Mesothelial cell of epicardium (in vitro differentiated cells): ENCODE data around the gene HNRNPA3. TPM values are rescaled to one million over a fixed set of nuclear protein-coding genes. Genes with fewer than 3 reads are reported as not detected.

Experiments
- DNase-seq, 2 experiments: peaks; one replicate each; pipeline ENCODE4 v3.0.0; 2021; ENCODE audit warnings: low spot score in 2 of 2; ENCODE audit not compliant: unreplicated experiment in 2 of 2
- H3K27ac Mint-ChIP-seq: 2 replicates; pipeline ENCODE4 v1.8.0; 2021; ENCODE audit warnings: mixed read lengths
- H3K27me3 Mint-ChIP-seq: 2 replicates; pipeline ENCODE4 v1.8.0; 2021; ENCODE audit warnings: low read depth, mixed read lengths
- H3K36me3 Mint-ChIP-seq: 2 replicates; pipeline ENCODE4 v1.8.0; 2021; ENCODE audit warnings: mixed read lengths
- H3K4me1 Mint-ChIP-seq: 2 replicates; pipeline ENCODE4 v1.8.0; 2021; ENCODE audit warnings: mixed read lengths
- H3K4me3 Mint-ChIP-seq: 2 replicates; pipeline ENCODE4 v1.8.0; 2021; ENCODE audit warnings: mild to moderate bottlenecking, moderate library complexity, mixed read lengths
- H3K9me3 Mint-ChIP-seq: 2 replicates; pipeline ENCODE4 v1.8.0; 2021; ENCODE audit warnings: mixed read lengths
- CTCF ChIP-seq: fragments of 200-600 bp; sonication (generic); IDR thresholded peaks from one replicate; pipeline ENCODE4 v1.5.0; 2021; ENCODE audit warnings: antibody characterized with exemption; ENCODE audit not compliant: unreplicated experiment
- total RNA-seq: library from RNA; stranded (reverse); gene quantifications from 3 replicates; pipeline ENCODE4 v1.2.1, GENCODE V29; 2021

HNRNPA3 gene
- total RNA-seq, 1 donor from 2014 or later, result 264 TPM

GRCh38 chr2:177252808-177253531 lies 40.4 kb downstream of the HNRNPA3 start:
- Mint-ChIP-seq H3K27ac (peak overlapping the region; percentile 70), H3K36me3 (peaks cover 21% of the 10 kb centered on the region), H3K4me3 (no peak overlapping the region), H3K9me3 (peaks cover under 1% of the 10 kb centered on the region), H3K4me1 (peaks cover 64% of the 10 kb centered on the region), H3K27me3 (no peaks in the 10 kb centered on the region)
- no peak for DNase-seq
- no peak for TF ChIP-seq CTCF

GRCh38 chr2:177253704-177254103 lies 41.1 kb downstream of the HNRNPA3 start:
- Mint-ChIP-seq H3K4me1 (peaks cover 63% of the 10 kb centered on the region), H3K27me3 (no peaks in the 10 kb centered on the region), H3K4me3 (no peak overlapping the region), H3K9me3 (peaks cover 5% of the 10 kb centered on the region), H3K36me3 (peaks cover 24% of the 10 kb centered on the region), H3K27ac (no peak overlapping the region)
- no peak for DNase-seq
- no peak for TF ChIP-seq CTCF

GRCh38 chr2:177254433-177255226 lies 42.0 kb downstream of the HNRNPA3 start:
- Mint-ChIP-seq H3K4me1 (peaks cover 64% of the 10 kb centered on the region), H3K4me3 (no peak overlapping the region), H3K27ac (peak overlapping the region; percentile 58), H3K27me3 (no peaks in the 10 kb centered on the region), H3K36me3 (peaks cover 21% of the 10 kb centered on the region), H3K9me3 (peaks cover 5% of the 10 kb centered on the region)
- TF ChIP-seq CTCF, result peak; percentile 54
- peak; percentile 29 to 47 for DNase-seq

GRCh38 chr2:177255227-177255601 lies 42.6 kb downstream of the HNRNPA3 start:
- Mint-ChIP-seq H3K9me3 (peaks cover 5% of the 10 kb centered on the region), H3K4me1 (peaks cover 64% of the 10 kb centered on the region), H3K36me3 (peaks cover 21% of the 10 kb centered on the region), H3K27ac (peak overlapping the region; percentile 58), H3K4me3 (no peak overlapping the region), H3K27me3 (no peaks in the 10 kb centered on the region)
- TF ChIP-seq CTCF, result no peak
- no peak for DNase-seq

GRCh38 chr2:177256026-177256425 lies 43.4 kb downstream of the HNRNPA3 start:
- Mint-ChIP-seq H3K4me3 (no peak overlapping the region), H3K9me3 (peaks cover 5% of the 10 kb centered on the region), H3K4me1 (peaks cover 66% of the 10 kb centered on the region), H3K27me3 (no peaks in the 10 kb centered on the region), H3K27ac (peak overlapping the region; percentile 41), H3K36me3 (peaks cover 20% of the 10 kb centered on the region)
- DNase-seq, result no peak
- no peak for TF ChIP-seq CTCF
